Transverse colon (tissue), 3 donors: Measurements from ENCODE around the gene TARBP2.

Source experiments
- CTCF ChIP-seq, 5 experiments: fragments of 200-600 bp in 3 of 5; fragments of 450-650 bp in 2 of 5; sonication (generic) in 3 of 5; IDR thresholded peaks; 1 replicate in 2 of 5; 2 replicates in 3 of 5; pipeline ENCODE4 v1.5.1; 2016 to 2017; ENCODE audit warnings: antibody characterized with exemption in 5 of 5, inconsistent platforms in 3 of 5, mild to moderate bottlenecking in 2 of 5, moderate library complexity in 1 of 5
- POLR2A ChIP-seq: fragments of 450-650 bp; IDR thresholded peaks from one replicate; pipeline ENCODE4 v1.6.1; 2016; ENCODE audit warnings: antibody characterized with exemption, mild to moderate bottlenecking, moderate library complexity

GRCh38 chr12:53507603-53507885 lies 6.5 kb downstream of the TARBP2 start:
- TF ChIP-seq CTCF (IDR thresholded peaks at IDR 0.05) (no peak), POLR2A (no peak)
